Activated CD4-positive, CD25-positive, alpha-beta regulatory T cell treated with anti-CD3 and anti-CD28 coated beads, Interleukin-2, amount 50 U/mL, for 16 hours (primary cell): ENCODE measurements around the gene AHI1.

Experiments
- DNase-seq: peaks from one replicate; pipeline ENCODE4 v3.0.0-alpha.2; 2020; ENCODE audit warnings: low read depth, low spot score

AHI1 gene

GRCh38 chr6:135329851-135330803 lies 167.4 kb downstream of the AHI1 start:
- DNase-seq: no peak

GRCh38 chr6:135328136-135328535 lies 169.4 kb downstream of the AHI1 start:
- DNase-seq: no peak

- no peak for DNase-seq
Measured at GRCh38 chr6:135325624-135326424, 171.7 kb downstream of the AHI1 start.

- DNase-seq: no peak
Measured at GRCh38 chr6:135324531-135324930, 173.0 kb downstream of the AHI1 start.

- DNase-seq: no peak
Measured at GRCh38 chr6:135323979-135324378, 173.6 kb downstream of the AHI1 start.

GRCh38 chr6:135323202-135323668 lies 174.3 kb downstream of the AHI1 start:
- no peak for DNase-seq

GRCh38 chr6:135322427-135323201 lies 174.9 kb downstream of the AHI1 start:
- DNase-seq: no peak

GRCh38 chr6:135320721-135321621 lies 176.6 kb downstream of the AHI1 start:
- no peak for DNase-seq

- no peak for DNase-seq
Measured at GRCh38 chr6:135319819-135320218, 177.7 kb downstream of the AHI1 start.

GRCh38 chr6:135318738-135319469 lies 178.6 kb downstream of the AHI1 start:
- DNase-seq: no peak

- DNase-seq: no peak
Measured at GRCh38 chr6:135314543-135314942, 183.0 kb downstream of the AHI1 start.

GRCh38 chr6:135311446-135312200 lies 185.9 kb downstream of the AHI1 start:
- no peak for DNase-seq

GRCh38 chr6:135310291-135310690 lies 187.2 kb downstream of the AHI1 start:
- DNase-seq: no peak

GRCh38 chr6:135306740-135307420 lies 190.7 kb downstream of the AHI1 start:
- no peak for DNase-seq

- no peak for DNase-seq
Measured at GRCh38 chr6:135306166-135306565, 191.4 kb downstream of the AHI1 start.

- no peak for DNase-seq
Measured at GRCh38 chr6:135305684-135306083, 191.9 kb downstream of the AHI1 start.

- no peak for DNase-seq
Measured at GRCh38 chr6:135304883-135305282, 192.7 kb downstream of the AHI1 start.

- DNase-seq: no peak
Measured at GRCh38 chr6:135301304-135301703, 196.2 kb downstream of the AHI1 start.

- no peak for DNase-seq
Measured at GRCh38 chr6:135300576-135300975, 197.0 kb downstream of the AHI1 start.
